Middle frontal gyrus (tissue), 1 donor: ENCODE data around the gene DVL1.
"Not testable (repeated sequence)": the region's sequence is repeated elsewhere in the genome, so short reads cannot be mapped to it uniquely, and the experiment has no call there.

Experiments
- DNase-seq: peaks from one replicate; pipeline ENCODE4 v3.0.0-alpha.2; 2015; ENCODE audit warnings: low spot score; ENCODE audit errors: extremely low spot score

DVL1 gene

GRCh38 chr1:1327291-1327690 lies 21.9 kb downstream of the DVL1 start:
- DNase-seq = no peak

- no peak for DNase-seq
Observed at GRCh38 chr1:1326075-1326605, 23.1 kb downstream of the DVL1 start.

DNA sequence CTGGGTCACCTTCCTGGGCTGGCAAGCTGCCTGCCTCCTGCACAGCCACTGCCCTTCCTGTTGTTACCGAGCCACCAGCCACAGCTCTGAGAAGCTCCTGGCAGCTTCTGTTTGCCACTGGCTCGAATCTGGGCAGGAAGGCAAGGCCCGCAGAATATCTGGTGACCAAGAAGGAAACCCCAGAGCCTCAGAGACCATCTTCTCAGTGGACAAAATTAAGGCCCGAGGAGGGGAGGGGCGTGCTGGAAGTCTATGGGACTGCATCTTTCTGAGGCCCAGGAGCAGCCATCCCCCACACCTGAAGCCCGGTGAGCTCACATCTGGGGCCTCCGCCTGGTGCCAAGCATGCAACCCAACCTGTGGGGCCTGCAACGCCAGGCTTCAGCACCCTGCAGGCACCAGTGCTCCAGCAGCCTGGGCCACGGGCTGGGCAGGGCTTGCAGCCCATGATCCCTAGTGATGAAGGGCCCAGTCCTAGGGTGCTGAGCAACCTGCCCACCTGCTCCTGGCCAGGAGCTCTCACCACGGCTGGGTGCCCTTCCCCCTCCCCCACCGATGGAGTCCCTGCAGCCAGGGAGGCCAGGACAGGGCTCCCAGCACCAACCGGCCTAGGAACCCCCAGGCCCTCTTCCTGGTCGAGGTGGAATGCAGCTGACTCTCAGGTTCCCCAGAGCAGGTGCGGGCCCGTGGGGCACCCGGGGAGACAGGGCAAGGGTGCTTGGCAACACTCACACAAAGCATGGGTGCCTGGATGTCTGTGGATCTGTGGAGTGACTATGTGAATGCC lies 23.7 kb downstream of the DVL1 start:
- DNase-seq = no peak

- DNase-seq = peak; percentile 84
Observed at GRCh38 chr1:1324524-1325287, 24.5 kb downstream of the DVL1 start, which contains the start of the genes CPTP and INTS11. Gene CPTP, plus strand, starts transcription at chr1:1324802. Its CDS starts 2,109 bp downstream, at chr1:1326911. Gene INTS11, minus strand, starts transcription at chr1:1324660. Its CDS starts 52 bp downstream, at chr1:1324608.

DNA sequence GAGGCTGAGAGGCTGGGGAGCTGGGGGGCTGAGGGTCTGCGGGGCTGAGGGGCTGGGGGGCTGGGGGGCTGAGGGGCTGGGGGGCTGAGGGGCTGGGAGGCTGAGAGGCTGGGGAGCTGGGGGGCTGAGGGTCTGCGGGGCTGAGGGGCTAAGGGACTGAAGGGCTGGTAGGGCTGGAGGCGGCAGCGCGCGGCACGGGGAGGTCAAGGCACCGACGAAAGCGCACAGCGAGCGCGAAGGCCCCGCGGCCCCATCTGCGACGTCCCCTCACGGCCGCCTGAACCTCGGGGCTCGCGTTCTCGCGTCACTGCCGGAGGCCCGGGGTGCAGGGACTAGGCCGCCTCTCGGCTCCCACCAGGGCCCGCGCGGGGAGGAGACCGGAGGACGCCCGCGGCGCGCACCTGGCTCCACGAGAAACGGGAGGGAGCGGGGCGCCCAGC lies 25.1 kb downstream of the DVL1 start:
- DNase-seq = no peak

DNA sequence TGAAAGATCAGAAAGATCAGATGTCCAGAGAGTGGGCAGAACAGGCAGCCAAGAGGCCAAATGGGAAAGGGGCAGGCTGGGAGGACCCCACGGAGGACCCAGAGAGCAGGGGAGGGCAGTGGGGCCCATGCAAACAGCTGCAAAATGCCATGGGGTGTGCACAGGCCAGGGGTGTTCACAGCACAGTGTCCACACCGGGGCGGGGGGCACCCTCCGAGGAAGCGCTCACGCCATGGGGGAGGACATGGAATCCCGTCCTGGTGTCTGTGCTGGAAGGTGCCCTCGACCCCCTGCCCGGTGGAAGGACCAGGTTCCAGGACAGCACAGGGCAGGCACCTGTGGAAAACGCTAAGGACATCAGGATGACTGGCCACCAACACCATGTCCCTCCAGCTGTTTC lies 26.3 kb downstream of the DVL1 start:
- no peak for DNase-seq

- DNase-seq = no peak
Observed at GRCh38 chr1:1322418-1322817, 26.8 kb downstream of the DVL1 start.

GRCh38 chr1:1321477-1321876 lies 27.7 kb downstream of the DVL1 start:
- DNase-seq = no peak

GRCh38 chr1:1320666-1321448 lies 28.4 kb downstream of the DVL1 start:
- no peak for DNase-seq

DNA sequence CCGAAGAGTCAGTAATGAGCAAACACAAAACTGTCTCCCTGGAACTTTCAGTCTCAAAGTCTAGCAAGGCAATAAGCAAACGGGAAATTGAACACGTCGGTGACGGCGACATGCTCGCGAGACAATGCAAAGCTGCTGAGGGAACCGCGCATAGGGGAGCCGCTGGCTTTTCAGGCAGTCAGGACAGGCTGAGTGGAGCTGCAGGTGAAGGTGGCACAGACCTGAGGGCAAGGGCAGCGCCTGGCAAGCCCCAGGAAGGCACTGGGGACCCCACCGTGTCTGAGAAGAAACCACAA lies 29.6 kb downstream of the DVL1 start:
- DNase-seq = no peak

GRCh38 chr1:1318777-1319645 lies 30.2 kb downstream of the DVL1 start:
- DNase-seq = no peak

DNA sequence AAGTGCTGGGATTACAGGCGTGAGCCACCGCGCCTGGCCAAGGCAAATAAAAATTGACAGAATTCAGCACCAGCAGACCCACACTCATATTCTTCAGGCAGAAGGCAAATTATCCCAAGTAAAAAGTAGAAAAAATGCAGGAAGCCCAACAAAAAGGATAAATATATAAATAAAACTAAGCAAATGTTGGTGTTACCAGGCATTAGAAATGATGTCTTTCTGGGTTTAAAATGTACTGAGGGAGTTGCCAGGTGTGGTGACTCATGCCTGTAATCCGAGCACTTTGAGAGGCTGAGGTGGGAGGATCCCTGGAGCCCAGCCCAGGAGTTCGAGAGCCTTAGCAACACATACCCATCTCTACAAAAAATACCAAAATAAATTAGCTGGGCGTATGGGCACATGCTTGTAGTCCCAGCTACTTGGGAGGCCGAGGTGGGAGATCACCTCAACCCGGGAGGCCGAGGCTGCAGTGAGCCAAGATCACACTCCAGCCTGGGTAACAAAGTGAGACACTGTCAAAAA lies 31.0 kb downstream of the DVL1 start:
- DNase-seq = peak; percentile 35

DNA sequence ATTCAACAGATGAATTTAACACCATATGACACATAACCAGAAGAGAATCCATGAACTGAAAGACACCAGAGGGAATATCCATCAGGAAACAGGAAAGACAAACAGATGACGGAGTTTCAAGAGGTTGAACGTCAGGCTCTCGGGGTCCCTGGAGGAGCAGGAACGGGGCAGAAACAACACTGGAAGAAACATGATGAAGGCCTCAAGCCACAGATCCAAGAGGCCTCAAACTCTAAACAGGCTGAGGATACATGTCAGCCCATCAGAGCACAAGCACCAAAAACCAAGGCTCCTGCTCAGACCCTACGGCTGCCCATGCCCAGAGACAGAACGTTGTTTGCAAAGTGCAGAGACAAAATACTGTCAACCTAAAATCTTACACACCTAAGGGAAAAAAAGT lies 31.8 kb downstream of the DVL1 start:
- DNase-seq = no peak

DNA sequence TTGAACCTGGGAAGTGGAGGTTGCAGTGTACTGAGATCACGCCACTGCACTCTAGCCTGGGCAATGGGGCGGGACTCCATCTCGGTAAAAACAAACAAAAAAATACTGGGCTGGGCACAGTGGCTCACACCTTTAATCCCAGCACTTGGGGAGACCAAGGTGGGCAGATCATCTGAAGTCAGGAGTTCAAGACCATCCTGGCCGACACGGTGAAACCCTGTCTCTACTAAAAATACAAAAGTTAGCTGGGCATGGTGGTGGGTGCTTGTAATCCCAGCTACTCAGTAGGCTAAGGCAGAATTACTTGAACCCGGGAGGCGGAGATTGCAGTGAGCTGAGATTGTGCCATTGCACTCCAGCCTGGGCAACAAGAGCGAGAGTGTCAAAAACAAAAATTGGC lies 33.0 kb downstream of the DVL1 start:
- DNase-seq = not testable (repeated sequence)

DNA sequence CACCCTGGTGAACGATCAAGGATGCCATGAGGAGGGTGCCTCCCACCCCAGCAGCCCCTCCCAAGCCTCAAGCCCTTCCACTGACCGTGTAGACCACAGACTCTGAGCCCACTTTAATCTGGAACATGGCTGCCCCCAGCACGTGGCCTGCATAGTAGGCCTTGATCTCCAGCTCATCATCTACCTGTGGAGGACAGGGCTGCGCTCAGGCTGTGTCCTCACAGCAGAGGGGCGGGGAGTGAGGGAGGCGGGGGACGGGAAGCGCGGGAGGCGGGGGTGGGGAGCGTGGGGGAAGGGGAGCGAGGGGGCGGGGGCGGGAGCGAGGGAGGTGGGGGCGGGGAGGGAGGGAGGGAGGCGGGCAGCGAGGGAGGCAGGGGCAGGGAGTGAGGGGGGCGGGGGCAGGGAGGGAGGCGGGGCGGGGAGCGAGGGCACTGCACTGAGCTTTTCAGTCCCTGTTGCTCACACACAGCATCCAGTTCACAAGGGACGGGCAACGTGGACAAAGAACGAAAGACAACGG lies 33.7 kb downstream of the DVL1 start:
- no peak for DNase-seq

DNA sequence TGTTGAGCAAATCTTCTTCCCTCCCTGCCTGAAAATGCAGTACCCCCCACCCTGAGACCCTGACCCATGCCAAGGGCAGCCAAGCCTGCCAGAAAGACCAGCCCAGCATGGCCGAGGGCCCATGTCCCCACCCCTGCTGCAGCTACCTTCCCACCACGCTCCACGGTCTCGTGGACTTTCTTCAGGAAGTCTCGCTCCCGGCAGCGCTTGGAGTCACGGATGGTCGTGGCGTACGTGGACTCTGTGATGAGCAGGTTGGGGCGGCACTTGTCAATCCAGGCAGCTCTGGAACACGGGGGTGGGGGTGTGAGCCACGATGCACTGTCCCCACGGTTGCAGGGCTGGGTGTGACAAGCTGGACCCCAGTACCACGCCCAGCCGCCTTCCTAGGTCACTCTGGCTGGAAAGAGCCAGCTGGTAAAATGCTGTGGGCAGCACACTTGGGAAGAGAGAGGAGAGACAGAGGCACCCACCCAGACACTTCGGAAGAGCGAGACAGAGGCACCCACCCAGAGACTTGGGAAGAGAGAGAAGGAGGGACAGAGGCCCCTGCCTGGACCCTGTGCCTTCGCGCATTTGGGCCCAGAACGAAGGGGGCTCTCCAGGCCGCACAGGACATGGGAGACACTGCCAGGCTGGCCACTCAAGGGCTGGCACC lies 34.4 kb downstream of the DVL1 start:
- DNase-seq = no peak

DNA sequence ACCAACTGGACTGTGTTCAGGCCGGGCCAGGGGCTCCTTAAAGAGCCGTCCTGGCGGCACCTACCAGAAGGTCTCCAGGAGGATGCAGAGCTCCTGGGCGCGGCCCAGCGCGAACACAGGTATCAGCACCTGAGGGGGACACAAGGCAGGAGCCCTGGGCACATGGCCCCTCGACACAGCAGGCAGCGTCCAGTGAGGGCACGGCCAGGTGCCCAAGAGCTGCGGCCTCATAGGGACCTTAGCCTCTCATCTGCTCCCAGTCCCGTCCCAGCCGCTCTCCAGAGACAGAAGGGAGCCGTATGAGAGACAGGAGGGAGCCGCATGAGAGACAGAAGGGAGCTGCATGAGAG lies 35.0 kb downstream of the DVL1 start:
- DNase-seq = no peak

GRCh38 chr1:1313500-1314236 lies 35.5 kb downstream of the DVL1 start:
- DNase-seq = no peak
